ENCODE results near the gene RBP3. TPM values are rescaled to one million over a fixed set of nuclear protein-coding genes. Genes with fewer than 3 reads are reported as not detected.
A peak's percentile ranks its signal among the peaks of the same experiment; 100 is the strongest.

Gene RBP3
- polyA plus RNA-seq, 4 donors = 0.01 to 0.03 TPM; not detected in 2

- no peaks in the 10 kb centered on the region for H3K36me3 ChIP-seq (ENCODE audit: control insufficient read depth in 3 of 3, insufficient read depth in 2 of 3, low read depth in 1 of 3, low read length in 3 of 3)
- no peaks in the 10 kb centered on the region for H3K9me3 ChIP-seq (ENCODE audit: control insufficient read depth in 2 of 2, insufficient read depth in 1 of 2, low read depth in 1 of 2, low read length in 1 of 2)
- peak overlapping the region in 1 of 3 donors; percentile 22 for H3K27ac ChIP-seq (ENCODE audit: low read depth in 1 of 3, low read length in 2 of 3)
- WGBS, 3 donors = 28 to 75% (median 46%) methylated on average over 3 of the region's 3 CpGs
- DNase-seq (no peak), FAIRE-seq (no peak)
- no peak overlapping the region for H3K4me3 ChIP-seq (ENCODE audit: low read depth in 1 of 3, low read length in 3 of 3)
- H3K4me1 ChIP-seq (ENCODE audit: control insufficient read depth in 3 of 3, insufficient read depth in 2 of 3, low read depth in 1 of 3, low read length in 2 of 3) = peaks cover 0 to 9% (median 7%) of the 10 kb centered on the region in 3 donors
- peaks cover 0 to 3% (median 0%) of the 10 kb centered on the region in 3 donors for H3K27me3 ChIP-seq (ENCODE audit: control insufficient read depth in 3 of 3, insufficient read depth in 3 of 3, low read length in 3 of 3)
Observed at GRCh38 chr10:47330366-47330765, 17.8 kb upstream of the RBP3 start.

DNA sequence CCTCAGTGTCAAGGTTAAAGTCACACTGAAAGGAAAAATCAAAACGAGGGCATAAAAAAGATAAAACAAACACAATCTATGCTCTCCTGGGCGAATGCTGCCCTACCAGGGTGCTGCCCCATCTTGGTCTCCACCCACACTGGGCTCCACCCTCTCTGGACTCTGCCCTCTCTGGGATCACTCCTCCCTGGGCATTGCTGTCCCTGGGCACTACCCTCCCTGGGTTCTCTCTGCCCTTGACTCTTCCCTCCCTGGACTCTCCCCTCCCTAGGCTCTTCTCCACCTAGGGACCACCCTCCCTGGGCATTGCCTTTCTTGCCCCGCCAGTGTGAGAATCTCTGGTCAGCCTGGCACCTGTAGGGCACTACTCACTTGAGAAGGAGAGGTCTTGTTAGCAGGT lies 17.4 kb upstream of the RBP3 start:
- H3K27ac ChIP-seq (ENCODE audit: low read depth in 1 of 3, low read length in 2 of 3) = peak overlapping the region in 1 of 3 donors; percentile 28
- no peak overlapping the region for H3K4me3 ChIP-seq (ENCODE audit: low read depth in 1 of 3, low read length in 3 of 3)
- no peaks in the 10 kb centered on the region for H3K36me3 ChIP-seq (ENCODE audit: control insufficient read depth in 3 of 3, insufficient read depth in 2 of 3, low read depth in 1 of 3, low read length in 3 of 3)
- H3K9me3 ChIP-seq (ENCODE audit: control insufficient read depth in 2 of 2, insufficient read depth in 1 of 2, low read depth in 1 of 2, low read length in 1 of 2) = no peaks in the 10 kb centered on the region
- no peak for FAIRE-seq
- peak; percentile 70 to 96 for DNase-seq
- peaks cover 0 to 4% (median 0%) of the 10 kb centered on the region in 3 donors for H3K27me3 ChIP-seq (ENCODE audit: control insufficient read depth in 3 of 3, insufficient read depth in 3 of 3, low read length in 3 of 3)
- 20 to 56% (median 21%) methylated on average over 3 of the region's 3 CpGs for WGBS, 3 donors
- H3K4me1 ChIP-seq (ENCODE audit: control insufficient read depth in 3 of 3, insufficient read depth in 2 of 3, low read depth in 1 of 3, low read length in 2 of 3) = peaks cover 0 to 9% (median 7%) of the 10 kb centered on the region in 3 donors

- H3K27me3 ChIP-seq (ENCODE audit: control insufficient read depth in 3 of 3, insufficient read depth in 3 of 3, low read length in 3 of 3) = peaks cover 0 to 4% (median 0%) of the 10 kb centered on the region in 3 donors
- 93 to 96% (median 94%) methylated on average over 9 of the region's 9 CpGs for WGBS, 3 donors
- FAIRE-seq (no peak), DNase-seq (no peak)
- no peak overlapping the region for H3K4me3 ChIP-seq (ENCODE audit: low read depth in 1 of 3, low read length in 3 of 3)
- peak overlapping the region in 1 of 3 donors; percentile 28 for H3K27ac ChIP-seq (ENCODE audit: low read depth in 1 of 3, low read length in 2 of 3)
- no peaks in the 10 kb centered on the region for H3K36me3 ChIP-seq (ENCODE audit: control insufficient read depth in 3 of 3, insufficient read depth in 2 of 3, low read depth in 1 of 3, low read length in 3 of 3)
- H3K9me3 ChIP-seq (ENCODE audit: control insufficient read depth in 2 of 2, insufficient read depth in 1 of 2, low read depth in 1 of 2, low read length in 1 of 2) = no peaks in the 10 kb centered on the region
- H3K4me1 ChIP-seq (ENCODE audit: control insufficient read depth in 3 of 3, insufficient read depth in 2 of 3, low read depth in 1 of 3, low read length in 2 of 3) = peaks cover 0 to 9% (median 7%) of the 10 kb centered on the region in 3 donors
Observed at GRCh38 chr10:47331491-47331890, 16.7 kb upstream of the RBP3 start.

DNA sequence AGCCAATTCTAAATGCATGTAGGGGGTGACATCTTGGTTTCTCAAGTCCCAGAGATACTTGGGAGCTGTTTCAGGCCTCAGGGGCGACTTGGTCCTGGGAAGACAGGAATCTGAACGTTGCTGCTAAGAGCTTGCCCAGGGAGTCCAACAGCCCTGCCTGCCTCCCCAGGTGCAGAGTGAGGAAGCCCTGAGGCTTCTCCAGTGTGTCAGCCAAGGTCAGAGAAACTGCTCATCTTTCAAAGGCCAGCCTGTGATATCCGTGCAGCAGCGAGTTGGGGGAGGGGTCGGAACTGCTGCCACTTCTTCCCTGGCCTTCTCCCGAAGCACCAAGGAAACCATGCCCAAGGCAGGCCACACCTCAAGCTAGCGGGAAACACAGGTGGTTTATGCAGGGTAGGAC lies 16.2 kb upstream of the RBP3 start:
- H3K4me1 ChIP-seq (ENCODE audit: control insufficient read depth in 3 of 3, insufficient read depth in 2 of 3, low read depth in 1 of 3, low read length in 2 of 3) = peaks cover 0 to 9% (median 7%) of the 10 kb centered on the region in 3 donors
- no peak overlapping the region for H3K4me3 ChIP-seq (ENCODE audit: low read depth in 1 of 3, low read length in 3 of 3)
- DNase-seq (no peak), FAIRE-seq (no peak)
- H3K27ac ChIP-seq (ENCODE audit: low read depth in 1 of 3, low read length in 2 of 3) = no peak overlapping the region
- H3K36me3 ChIP-seq (ENCODE audit: control insufficient read depth in 3 of 3, insufficient read depth in 2 of 3, low read depth in 1 of 3, low read length in 3 of 3) = no peaks in the 10 kb centered on the region
- H3K27me3 ChIP-seq (ENCODE audit: control insufficient read depth in 3 of 3, insufficient read depth in 3 of 3, low read length in 3 of 3) = peaks cover 0 to 4% (median 0%) of the 10 kb centered on the region in 3 donors
- WGBS, 3 donors = 72 to 86% (median 79%) methylated on average over 7 of the region's 7 CpGs
- no peaks in the 10 kb centered on the region for H3K9me3 ChIP-seq (ENCODE audit: control insufficient read depth in 2 of 2, insufficient read depth in 1 of 2, low read depth in 1 of 2, low read length in 1 of 2)

DNA sequence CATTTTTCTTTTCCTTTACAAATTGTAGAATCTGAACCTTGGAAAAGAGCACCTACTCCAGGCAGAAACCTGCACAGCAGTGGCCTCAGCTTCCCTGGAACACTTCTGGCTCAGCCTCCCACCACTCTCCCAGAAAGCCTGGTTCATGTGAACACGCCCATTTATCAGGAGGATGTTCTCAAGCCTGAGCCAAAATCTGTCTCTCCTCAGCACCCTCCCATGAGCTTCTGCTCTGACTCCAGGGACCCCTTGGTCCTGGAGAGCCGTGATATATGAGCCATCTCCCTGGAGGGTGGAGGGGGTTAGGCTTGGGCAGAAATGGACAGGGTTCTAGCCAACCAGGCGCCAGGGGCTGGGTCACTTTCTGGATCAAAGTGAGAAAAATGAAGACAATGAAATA lies 15.8 kb upstream of the RBP3 start:
- Histone ChIP-seq H3K27ac (ENCODE audit: low read depth in 1 of 3, low read length in 2 of 3) (no peak overlapping the region), H3K4me3 (ENCODE audit: low read depth in 1 of 3, low read length in 3 of 3) (no peak overlapping the region), H3K9me3 (ENCODE audit: control insufficient read depth in 2 of 2, insufficient read depth in 1 of 2, low read depth in 1 of 2, low read length in 1 of 2) (no peaks in the 10 kb centered on the region), H3K36me3 (ENCODE audit: control insufficient read depth in 3 of 3, insufficient read depth in 2 of 3, low read depth in 1 of 3, low read length in 3 of 3) (no peaks in the 10 kb centered on the region), H3K27me3 (ENCODE audit: control insufficient read depth in 3 of 3, insufficient read depth in 3 of 3, low read length in 3 of 3) (peaks cover 0 to 4% (median 0%) of the 10 kb centered on the region in 3 donors), H3K4me1 (ENCODE audit: control insufficient read depth in 3 of 3, insufficient read depth in 2 of 3, low read depth in 1 of 3, low read length in 2 of 3) (peaks cover 0 to 9% (median 7%) of the 10 kb centered on the region in 3 donors)
- DNase-seq (no peak), FAIRE-seq (no peak)
- WGBS, 3 donors = 75 to 92% (median 76%) methylated on average over 3 of the region's 3 CpGs

- WGBS, 3 donors = 78 to 95% (median 92%) methylated on average over 3 of the region's 3 CpGs
- H3K27ac ChIP-seq (ENCODE audit: low read depth in 1 of 3, low read length in 2 of 3) = no peak overlapping the region
- no peak for FAIRE-seq
Observed at GRCh38 chr10:47332946-47333345, 15.2 kb upstream of the RBP3 start.

DNA sequence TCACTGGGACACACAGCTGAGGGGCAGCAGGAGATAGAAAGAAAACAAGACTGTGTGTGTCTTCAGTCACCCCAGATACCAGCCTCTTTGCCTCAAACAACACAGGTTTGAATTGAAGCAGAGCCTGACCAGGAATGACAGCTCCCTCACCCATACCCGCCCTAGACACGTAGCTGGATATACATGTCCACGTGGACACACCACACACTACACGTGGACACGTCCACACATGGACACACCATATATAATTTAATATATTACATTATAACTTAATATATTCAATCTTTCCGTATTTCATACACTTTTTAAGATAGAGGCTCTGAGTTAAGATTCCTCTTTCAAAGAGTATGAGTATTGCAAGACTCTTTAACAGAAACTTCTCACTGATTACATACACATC lies 14.6 kb upstream of the RBP3 start:
- WGBS, 3 donors = 83 to 88% (median 87%) methylated on average over 6 of the region's 6 CpGs
- no peaks in the 10 kb centered on the region for H3K36me3 ChIP-seq (ENCODE audit: control insufficient read depth in 3 of 3, insufficient read depth in 2 of 3, low read depth in 1 of 3, low read length in 3 of 3)
- FAIRE-seq (no peak), DNase-seq (no peak)
- no peak overlapping the region for H3K27ac ChIP-seq (ENCODE audit: low read depth in 1 of 3, low read length in 2 of 3)
- H3K9me3 ChIP-seq (ENCODE audit: control insufficient read depth in 2 of 2, insufficient read depth in 1 of 2, low read depth in 1 of 2, low read length in 1 of 2) = no peaks in the 10 kb centered on the region
- H3K4me1 ChIP-seq (ENCODE audit: control insufficient read depth in 3 of 3, insufficient read depth in 2 of 3, low read depth in 1 of 3, low read length in 2 of 3) = peaks cover 0 to 9% (median 7%) of the 10 kb centered on the region in 3 donors
- H3K4me3 ChIP-seq (ENCODE audit: low read depth in 1 of 3, low read length in 3 of 3) = no peak overlapping the region
- H3K27me3 ChIP-seq (ENCODE audit: control insufficient read depth in 3 of 3, insufficient read depth in 3 of 3, low read length in 3 of 3) = peaks cover 0 to 4% (median 0%) of the 10 kb centered on the region in 3 donors

More at GRCh38 chr10:47332946-47333345, 15.2 kb upstream of the RBP3 start:
- H3K4me3 ChIP-seq (ENCODE audit: low read depth in 1 of 3, low read length in 3 of 3) = no peak overlapping the region
- H3K9me3 ChIP-seq (ENCODE audit: control insufficient read depth in 2 of 2, insufficient read depth in 1 of 2, low read depth in 1 of 2, low read length in 1 of 2) = no peaks in the 10 kb centered on the region
- H3K4me1 ChIP-seq (ENCODE audit: control insufficient read depth in 3 of 3, insufficient read depth in 2 of 3, low read depth in 1 of 3, low read length in 2 of 3) = peaks cover 0 to 9% (median 7%) of the 10 kb centered on the region in 3 donors
- H3K27me3 ChIP-seq (ENCODE audit: control insufficient read depth in 3 of 3, insufficient read depth in 3 of 3, low read length in 3 of 3) = peaks cover 0 to 4% (median 0%) of the 10 kb centered on the region in 3 donors
- H3K36me3 ChIP-seq (ENCODE audit: control insufficient read depth in 3 of 3, insufficient read depth in 2 of 3, low read depth in 1 of 3, low read length in 3 of 3) = no peaks in the 10 kb centered on the region
- DNase-seq = no peak

DNA sequence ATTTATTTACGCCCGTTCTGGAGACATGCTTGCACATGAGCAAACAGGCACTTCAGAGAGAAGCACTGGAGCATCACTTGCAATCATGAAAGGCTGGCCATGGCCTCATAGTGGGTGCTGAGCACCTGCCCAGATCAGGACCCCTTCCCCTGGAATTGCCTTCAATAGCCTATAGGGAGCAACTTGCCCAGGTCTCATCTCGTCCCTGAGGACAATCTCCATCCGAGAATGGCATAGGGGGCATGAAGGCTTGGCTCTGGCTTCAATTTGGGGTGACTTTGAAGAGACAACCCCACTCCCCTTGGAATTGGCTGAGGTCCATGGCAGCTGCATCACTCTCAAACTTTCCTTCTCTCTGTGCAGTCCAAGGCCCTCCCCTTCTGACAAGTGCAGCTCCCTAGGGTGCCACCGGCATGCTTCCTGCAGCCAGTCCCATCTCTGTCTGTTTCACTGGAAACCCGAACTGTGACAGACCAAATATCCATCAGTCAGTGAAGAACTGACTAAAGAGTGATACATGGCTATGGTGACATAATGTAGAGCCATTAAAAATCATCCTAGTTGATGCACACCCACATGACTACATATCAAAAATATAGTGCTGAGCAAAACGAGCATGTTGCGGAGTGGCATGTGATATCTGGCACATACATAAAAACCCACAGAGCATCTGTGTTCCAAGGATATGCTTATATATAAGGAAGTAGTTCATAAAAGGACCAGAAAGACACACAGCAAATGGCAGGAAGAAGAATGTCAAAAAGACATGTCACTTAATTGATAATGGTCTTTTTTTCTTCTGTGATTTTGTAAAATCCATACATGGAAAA lies 13.5 kb upstream of the RBP3 start:
- peaks cover 0 to 4% (median 0%) of the 10 kb centered on the region in 3 donors for H3K27me3 ChIP-seq (ENCODE audit: control insufficient read depth in 3 of 3, insufficient read depth in 3 of 3, low read length in 3 of 3)
- WGBS, 3 donors = 83 to 87% (median 85%) methylated on average over 8 of the region's 8 CpGs
- no peak for FAIRE-seq
- no peaks in the 10 kb centered on the region for H3K9me3 ChIP-seq (ENCODE audit: control insufficient read depth in 2 of 2, insufficient read depth in 1 of 2, low read depth in 1 of 2, low read length in 1 of 2)
- no peak overlapping the region for H3K4me3 ChIP-seq (ENCODE audit: low read depth in 1 of 3, low read length in 3 of 3)
- peaks cover 0 to 8% (median 6%) of the 10 kb centered on the region in 3 donors for H3K4me1 ChIP-seq (ENCODE audit: control insufficient read depth in 3 of 3, insufficient read depth in 2 of 3, low read depth in 1 of 3, low read length in 2 of 3)
- H3K27ac ChIP-seq (ENCODE audit: low read depth in 1 of 3, low read length in 2 of 3) = no peak overlapping the region
- no peaks in the 10 kb centered on the region for H3K36me3 ChIP-seq (ENCODE audit: control insufficient read depth in 3 of 3, insufficient read depth in 2 of 3, low read depth in 1 of 3, low read length in 3 of 3)
- DNase-seq = no peak

All from small intestine (tissue), 7 donors.